ENCODE measurements around the gene ACSL1.
A peak's percentile ranks its signal among the peaks of the same experiment; 100 is the strongest.

The ACSL1 gene, protein sequence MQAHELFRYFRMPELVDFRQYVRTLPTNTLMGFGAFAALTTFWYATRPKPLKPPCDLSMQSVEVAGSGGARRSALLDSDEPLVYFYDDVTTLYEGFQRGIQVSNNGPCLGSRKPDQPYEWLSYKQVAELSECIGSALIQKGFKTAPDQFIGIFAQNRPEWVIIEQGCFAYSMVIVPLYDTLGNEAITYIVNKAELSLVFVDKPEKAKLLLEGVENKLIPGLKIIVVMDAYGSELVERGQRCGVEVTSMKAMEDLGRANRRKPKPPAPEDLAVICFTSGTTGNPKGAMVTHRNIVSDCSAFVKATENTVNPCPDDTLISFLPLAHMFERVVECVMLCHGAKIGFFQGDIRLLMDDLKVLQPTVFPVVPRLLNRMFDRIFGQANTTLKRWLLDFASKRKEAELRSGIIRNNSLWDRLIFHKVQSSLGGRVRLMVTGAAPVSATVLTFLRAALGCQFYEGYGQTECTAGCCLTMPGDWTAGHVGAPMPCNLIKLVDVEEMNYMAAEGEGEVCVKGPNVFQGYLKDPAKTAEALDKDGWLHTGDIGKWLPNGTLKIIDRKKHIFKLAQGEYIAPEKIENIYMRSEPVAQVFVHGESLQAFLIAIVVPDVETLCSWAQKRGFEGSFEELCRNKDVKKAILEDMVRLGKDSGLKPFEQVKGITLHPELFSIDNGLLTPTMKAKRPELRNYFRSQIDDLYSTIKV

GRCh38 chr4:184825896-184826690 lies at the start of gene ACSL1:
Gene ACSL1, minus strand, starts transcription at chr4:184825968. Its CDS starts 22,454 bp downstream, at chr4:184803514.
- peak; percentile 81 for ATAC-seq
- no peaks in the 10 kb centered on the region for H3K27me3 Mint-ChIP-seq
- no peaks in the 10 kb centered on the region for H3K9me3 Mint-ChIP-seq
- DNase-seq = peak; percentile 77 to 80
- H3K27ac Mint-ChIP-seq = peak within 1 kb of the TSS; percentile 90 to 94
- peaks cover 45% of the 10 kb centered on the region for H3K4me1 Mint-ChIP-seq
- H3K4me3 Mint-ChIP-seq = peak within 1 kb of the TSS; percentile 91 to 97

- DNase-seq (no peak), ATAC-seq (no peak)
- H3K9me3 Mint-ChIP-seq = no peaks in the 10 kb centered on the region
- H3K4me3 Mint-ChIP-seq = no peak overlapping the region
- H3K27me3 Mint-ChIP-seq = peaks cover 5% of the 10 kb centered on the region
- H3K27ac Mint-ChIP-seq = no peak overlapping the region
- no peaks in the 10 kb centered on the region for H3K4me1 Mint-ChIP-seq
Observed at GRCh38 chr4:184873054-184873453, 47.3 kb upstream of the ACSL1 start.

DNA sequence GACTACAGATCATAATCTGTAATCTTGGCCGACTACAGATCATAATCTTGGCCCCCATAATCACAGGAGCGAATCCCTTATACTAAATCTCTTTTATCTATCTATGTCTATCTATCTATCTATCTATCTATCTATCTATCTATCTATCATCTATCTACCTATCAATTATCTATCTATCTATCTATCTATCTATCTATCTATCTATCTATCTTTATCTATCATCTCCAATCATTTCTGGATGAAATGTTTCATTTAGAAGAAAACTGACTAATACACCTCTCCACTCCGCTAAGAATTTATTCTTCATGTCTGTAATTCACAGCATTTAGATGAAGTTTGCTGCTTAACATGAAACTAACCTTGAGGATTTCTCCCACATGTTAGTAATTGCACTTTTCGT lies 45.0 kb upstream of the ACSL1 start:
- ATAC-seq (no peak), DNase-seq (no peak)
- Mint-ChIP-seq H3K9me3 (no peaks in the 10 kb centered on the region), H3K4me1 (no peaks in the 10 kb centered on the region), H3K27me3 (peaks cover 5% of the 10 kb centered on the region), H3K4me3 (no peak overlapping the region), H3K27ac (no peak overlapping the region)

DNA sequence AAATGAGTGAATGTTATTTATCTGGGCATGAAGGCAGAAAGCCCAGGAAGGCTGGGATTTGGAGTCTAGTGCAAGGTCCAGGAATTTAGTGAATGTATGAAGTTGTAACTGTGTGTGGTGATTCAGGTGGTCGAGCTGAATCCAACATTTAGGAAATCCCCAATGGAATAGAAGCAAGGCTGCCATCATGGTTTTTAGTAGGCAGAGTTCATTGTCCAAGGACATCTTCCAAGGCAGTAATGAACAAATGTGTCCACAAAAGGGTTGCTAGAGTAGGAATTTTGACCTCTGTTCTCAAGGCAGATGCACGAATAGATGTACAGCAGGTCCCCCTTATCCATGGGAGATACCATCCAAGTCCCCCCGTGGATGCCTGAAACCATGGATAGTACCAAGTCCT lies 42.9 kb upstream of the ACSL1 start:
- Mint-ChIP-seq H3K27ac (no peak overlapping the region), H3K9me3 (no peaks in the 10 kb centered on the region), H3K4me3 (no peak overlapping the region), H3K4me1 (no peaks in the 10 kb centered on the region), H3K27me3 (peaks cover 12% of the 10 kb centered on the region)
- ATAC-seq (no peak), DNase-seq (no peak)

- Mint-ChIP-seq H3K9me3 (no peaks in the 10 kb centered on the region), H3K4me3 (no peak overlapping the region), H3K27me3 (peaks cover 6% of the 10 kb centered on the region)
Observed at GRCh38 chr4:184863916-184864315, 38.1 kb upstream of the ACSL1 start.

GRCh38 chr4:184861047-184861446 lies 35.3 kb upstream of the ACSL1 start:
- Mint-ChIP-seq H3K27me3 (peaks cover 14% of the 10 kb centered on the region), H3K4me1 (peaks cover 19% of the 10 kb centered on the region), H3K27ac (peak overlapping the region in 1 of 2 donors; percentile 89), H3K4me3 (peak overlapping the region in 1 of 2 donors; percentile 45), H3K9me3 (no peaks in the 10 kb centered on the region)
- no peak for DNase-seq
- ATAC-seq = peak; percentile 83

More at GRCh38 chr4:184863916-184864315, 38.1 kb upstream of the ACSL1 start:
- ATAC-seq = no peak
- peaks cover 19% of the 10 kb centered on the region for H3K4me1 Mint-ChIP-seq
- no peak for DNase-seq
- no peak overlapping the region for H3K27ac Mint-ChIP-seq

GRCh38 chr4:184860018-184860779 lies 34.4 kb upstream of the ACSL1 start:
- H3K27me3 Mint-ChIP-seq = peaks cover 14% of the 10 kb centered on the region
- peaks cover 24% of the 10 kb centered on the region for H3K4me1 Mint-ChIP-seq
- ATAC-seq = peak; percentile 71
- peak overlapping the region; percentile 19 to 45 for H3K4me3 Mint-ChIP-seq
- DNase-seq = peak in 1 of 2 donors; percentile 35
- H3K9me3 Mint-ChIP-seq = no peaks in the 10 kb centered on the region
- H3K27ac Mint-ChIP-seq = peak overlapping the region in 1 of 2 donors; percentile 89

- Mint-ChIP-seq H3K27me3 (peaks cover 8% of the 10 kb centered on the region), H3K4me3 (no peak overlapping the region), H3K4me1 (peaks cover 37% of the 10 kb centered on the region), H3K27ac (no peak overlapping the region), H3K9me3 (no peaks in the 10 kb centered on the region)
- DNase-seq (no peak), ATAC-seq (no peak)
Observed at GRCh38 chr4:184857441-184858121, 31.8 kb upstream of the ACSL1 start.

- DNase-seq (no peak), ATAC-seq (no peak)
- Mint-ChIP-seq H3K4me1 (peaks cover 34% of the 10 kb centered on the region), H3K27ac (no peak overlapping the region), H3K27me3 (peaks cover 8% of the 10 kb centered on the region), H3K4me3 (no peak overlapping the region), H3K9me3 (no peaks in the 10 kb centered on the region)
Observed at GRCh38 chr4:184856277-184856609, 30.5 kb upstream of the ACSL1 start.

GRCh38 chr4:184854673-184855072 lies 28.9 kb upstream of the ACSL1 start:
- DNase-seq (peak in 1 of 2 donors; percentile 50), ATAC-seq (peak; percentile 68)
- no peaks in the 10 kb centered on the region for H3K9me3 Mint-ChIP-seq
- peak overlapping the region in 1 of 2 donors; percentile 75 for H3K27ac Mint-ChIP-seq
- H3K4me1 Mint-ChIP-seq = peaks cover 18% of the 10 kb centered on the region
- H3K27me3 Mint-ChIP-seq = peaks cover 8% of the 10 kb centered on the region
- peak overlapping the region; percentile 34 to 58 for H3K4me3 Mint-ChIP-seq

GRCh38 chr4:184853436-184853835 lies 27.7 kb upstream of the ACSL1 start:
- H3K4me1 Mint-ChIP-seq = peaks cover 17% of the 10 kb centered on the region
- H3K4me3 Mint-ChIP-seq = no peak overlapping the region
- no peaks in the 10 kb centered on the region for H3K9me3 Mint-ChIP-seq
- no peak for DNase-seq
- no peak for ATAC-seq
- H3K27me3 Mint-ChIP-seq = peaks cover 8% of the 10 kb centered on the region
- H3K27ac Mint-ChIP-seq = no peak overlapping the region

- no peak for DNase-seq
- ATAC-seq = no peak
- Mint-ChIP-seq H3K4me3 (no peak overlapping the region), H3K27me3 (no peaks in the 10 kb centered on the region), H3K4me1 (peaks cover 17% of the 10 kb centered on the region), H3K27ac (no peak overlapping the region), H3K9me3 (no peaks in the 10 kb centered on the region)
Observed at GRCh38 chr4:184851886-184852285, 26.1 kb upstream of the ACSL1 start.

- ATAC-seq (peak; percentile 87), DNase-seq (peak in 1 of 2 donors; percentile 53)
- H3K9me3 Mint-ChIP-seq = no peaks in the 10 kb centered on the region
- no peak overlapping the region for H3K27ac Mint-ChIP-seq
- no peak overlapping the region for H3K4me3 Mint-ChIP-seq
- peaks cover 17% of the 10 kb centered on the region for H3K4me1 Mint-ChIP-seq
- H3K27me3 Mint-ChIP-seq = no peaks in the 10 kb centered on the region
Observed at GRCh38 chr4:184851200-184851541, 25.4 kb upstream of the ACSL1 start.

GRCh38 chr4:184850431-184851199 lies 24.8 kb upstream of the ACSL1 start:
- Mint-ChIP-seq H3K4me3 (no peak overlapping the region), H3K27me3 (no peaks in the 10 kb centered on the region), H3K4me1 (peaks cover 17% of the 10 kb centered on the region), H3K27ac (no peak overlapping the region), H3K9me3 (no peaks in the 10 kb centered on the region)
- DNase-seq (no peak), ATAC-seq (peak; percentile 14)
